GM19452 (cell line): ENCODE data around the gene MEIOB.
"Not testable (repeated sequence)": the region's sequence is repeated elsewhere in the genome, so short reads cannot be mapped to it uniquely, and the experiment has no call there.

Source experiments
- ATAC-seq: cut with Tn5 transposase; IDR thresholded peaks from one replicate; pipeline ENCODE4 v1.9.1; 2021; ENCODE audit not compliant: unreplicated experiment

MEIOB gene

DNA sequence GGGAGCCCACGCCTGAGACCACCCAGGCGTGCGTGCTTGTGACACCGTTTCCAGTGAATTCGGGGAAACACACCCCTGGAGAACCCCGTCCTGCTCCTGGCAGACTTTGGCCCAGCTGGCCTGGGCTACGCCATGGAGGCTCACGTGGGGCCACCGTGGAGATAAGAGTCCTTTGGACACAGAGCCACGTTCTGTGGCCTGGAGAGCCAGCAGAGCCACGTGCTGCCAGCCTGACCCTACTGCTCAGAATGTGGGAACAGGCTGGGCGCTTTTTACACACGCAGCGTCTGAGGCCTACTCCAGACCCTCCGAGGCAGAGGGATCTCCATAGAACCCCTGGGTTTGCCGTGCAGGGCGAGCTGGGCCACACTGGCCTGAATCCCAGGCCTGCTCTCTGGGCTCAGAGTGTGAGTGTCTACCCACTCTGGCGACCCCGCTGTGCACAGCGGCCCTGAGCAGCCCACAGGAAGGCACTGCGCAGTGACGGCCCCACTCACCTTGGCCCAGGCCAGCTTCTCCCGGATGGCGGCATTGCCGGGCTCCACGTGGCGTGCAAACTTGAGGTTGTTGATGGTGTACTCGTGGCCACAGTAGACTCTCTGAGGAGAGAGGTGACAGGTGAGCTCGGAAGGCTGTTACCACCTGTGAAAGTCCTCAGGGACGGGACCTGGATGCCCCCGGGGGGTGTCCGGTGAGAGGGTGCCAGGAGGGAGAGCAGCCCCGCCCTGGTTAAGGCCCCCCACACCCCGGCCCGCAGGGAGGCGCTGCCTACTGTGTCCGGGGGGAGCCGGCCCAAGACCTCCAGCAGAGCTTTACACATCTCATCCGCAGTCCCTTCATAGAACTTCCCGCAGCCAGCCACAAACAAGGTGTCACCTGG is 55.3 kb downstream of the MEIOB start:
- ATAC-seq = no peak

DNA sequence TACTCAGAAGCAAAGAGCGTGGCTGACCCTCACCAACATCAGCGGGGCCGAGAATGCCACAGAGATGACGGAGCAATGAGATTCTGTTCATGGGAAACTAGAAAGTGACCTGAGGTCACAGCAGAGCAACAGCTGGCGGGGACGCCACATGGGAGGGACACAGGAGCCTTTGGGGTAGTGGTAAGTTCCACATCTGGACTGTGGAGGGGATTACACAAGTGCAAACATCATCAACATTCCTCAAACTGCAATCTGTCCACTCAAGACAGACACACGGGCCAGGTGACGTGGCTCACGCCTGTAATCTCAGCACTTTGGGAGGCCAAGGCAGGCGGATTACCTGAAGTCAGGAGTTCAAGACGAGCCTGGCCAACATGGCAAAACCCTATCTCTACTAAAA is 56.5 kb downstream of the MEIOB start:
- ATAC-seq = no peak

DNA sequence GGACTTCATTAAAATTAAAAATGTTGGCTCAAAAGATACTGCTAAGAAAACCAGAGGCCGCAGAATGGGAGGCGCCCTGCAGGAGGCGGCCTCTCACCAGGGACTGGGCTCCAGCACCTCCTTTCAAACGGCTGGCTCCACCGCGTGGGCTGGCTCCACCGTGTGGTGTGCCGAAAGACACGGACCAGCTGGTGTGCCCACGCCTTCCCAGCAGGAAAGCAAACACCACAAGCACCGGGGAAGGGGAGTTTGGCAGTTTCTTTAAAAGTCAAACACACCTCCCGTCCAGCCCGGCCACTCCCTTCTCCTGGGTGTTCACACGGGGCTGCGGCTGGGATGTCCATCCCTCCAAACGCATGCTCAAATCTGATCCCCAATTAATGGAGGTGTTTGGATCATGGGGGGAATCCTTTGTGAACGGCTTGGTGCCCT is 59.2 kb downstream of the MEIOB start:
- no peak for ATAC-seq

DNA sequence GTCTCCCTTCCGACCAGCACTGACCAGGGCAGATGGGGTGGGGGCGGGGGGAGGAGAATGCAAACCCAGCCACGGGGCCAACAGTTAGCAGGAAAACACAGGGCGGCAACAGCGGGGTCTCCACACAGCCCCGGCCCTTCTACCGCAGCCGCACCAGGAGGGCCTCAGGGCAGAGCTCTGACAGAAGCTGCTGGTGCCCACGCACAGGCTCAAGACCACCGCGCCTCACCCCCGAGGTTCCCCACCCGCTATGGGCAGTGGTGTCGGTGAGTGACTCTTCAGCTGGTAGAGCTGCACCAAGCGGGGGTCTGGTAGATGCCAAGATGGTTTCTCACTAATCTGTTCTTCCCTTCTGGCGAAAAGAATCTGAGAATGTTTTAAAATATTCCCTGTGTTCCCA is 61.4 kb downstream of the MEIOB start:
- ATAC-seq = no peak

DNA sequence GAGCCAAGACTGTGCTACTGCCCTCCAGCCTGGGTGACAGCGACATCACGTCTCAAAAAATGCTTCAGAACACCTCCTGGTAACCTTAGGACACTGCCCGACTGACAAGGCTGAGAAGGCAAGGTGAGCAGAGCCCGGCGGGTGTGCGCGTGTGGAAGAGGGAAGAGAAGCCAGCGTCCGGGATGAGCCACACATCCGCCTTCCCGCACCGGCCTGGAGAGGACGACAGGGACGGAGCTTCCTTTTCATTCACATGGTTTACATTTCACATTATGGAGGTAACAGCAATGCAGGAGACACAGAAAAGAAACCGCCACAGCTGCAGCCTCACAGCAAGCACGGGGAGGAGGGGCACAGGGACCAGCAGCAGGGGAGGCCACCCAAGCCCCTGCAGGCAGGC is 61.9 kb downstream of the MEIOB start:
- no peak for ATAC-seq

DNA sequence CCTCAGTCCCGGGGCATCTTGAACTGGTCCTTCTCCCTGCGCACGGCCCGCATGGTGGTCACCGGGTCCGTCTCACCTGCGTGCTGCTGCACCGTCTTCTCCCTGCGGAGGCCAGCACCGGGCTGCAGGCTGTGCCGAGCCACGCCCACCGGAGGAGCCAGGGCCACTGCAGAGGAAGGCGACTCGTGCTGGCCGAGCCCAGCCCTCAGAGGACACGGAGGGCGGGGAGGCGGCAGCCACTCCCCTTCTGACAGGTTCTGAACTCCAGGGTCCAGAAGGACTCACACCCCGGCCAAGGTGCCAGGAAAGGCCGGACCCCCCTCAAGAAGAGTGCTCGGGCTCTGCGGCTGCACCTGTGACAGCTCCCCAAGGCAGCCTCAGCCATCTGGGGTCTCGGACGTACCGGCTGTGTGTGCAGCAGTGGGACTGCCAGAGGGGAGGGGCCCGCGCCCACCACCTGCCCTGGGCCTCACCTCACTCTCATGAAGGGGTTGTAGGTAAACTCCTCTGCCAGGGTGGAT is 62.6 kb downstream of the MEIOB start:
- ATAC-seq = no peak

DNA sequence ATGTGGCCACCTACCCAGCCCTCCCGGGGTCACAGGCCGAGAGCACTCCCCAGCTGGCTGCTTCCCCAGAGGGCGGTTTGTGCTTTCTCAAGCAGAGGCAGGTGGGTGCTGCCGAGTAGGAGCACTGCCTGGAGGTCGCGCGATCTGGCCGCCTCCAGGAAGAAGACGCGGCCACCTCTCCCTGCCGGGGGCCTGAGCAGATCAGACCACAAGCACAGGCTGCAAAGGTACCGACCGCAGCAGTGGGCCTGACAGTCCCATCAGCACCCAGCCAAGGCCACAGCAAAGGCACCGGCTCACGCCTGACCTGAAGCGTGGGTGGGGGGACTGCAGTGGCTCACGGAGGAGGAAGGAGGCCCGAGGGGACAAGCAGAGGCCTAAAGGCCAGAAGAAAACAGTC is 63.3 kb downstream of the MEIOB start:
- ATAC-seq = no peak

DNA sequence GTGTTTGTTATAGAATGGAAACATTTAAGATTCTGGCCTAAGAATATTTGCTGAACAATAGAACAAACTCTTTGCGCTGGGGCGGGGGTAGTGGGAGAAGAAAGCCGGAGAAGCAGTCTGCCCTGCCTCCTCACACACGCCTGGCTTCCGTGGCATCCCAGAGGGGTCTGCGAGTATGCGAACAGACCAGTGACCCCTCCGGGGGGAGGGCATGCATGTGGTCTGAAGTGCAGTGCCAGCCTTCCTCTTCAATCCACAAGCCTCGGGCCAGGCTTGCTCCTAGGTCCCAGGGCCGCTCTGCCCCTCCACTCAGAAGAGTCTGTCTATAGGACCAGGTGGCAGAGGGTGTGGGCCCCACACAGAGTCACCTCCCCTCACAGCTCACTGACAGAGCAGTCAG is 64.3 kb downstream of the MEIOB start:
- no peak for ATAC-seq

DNA sequence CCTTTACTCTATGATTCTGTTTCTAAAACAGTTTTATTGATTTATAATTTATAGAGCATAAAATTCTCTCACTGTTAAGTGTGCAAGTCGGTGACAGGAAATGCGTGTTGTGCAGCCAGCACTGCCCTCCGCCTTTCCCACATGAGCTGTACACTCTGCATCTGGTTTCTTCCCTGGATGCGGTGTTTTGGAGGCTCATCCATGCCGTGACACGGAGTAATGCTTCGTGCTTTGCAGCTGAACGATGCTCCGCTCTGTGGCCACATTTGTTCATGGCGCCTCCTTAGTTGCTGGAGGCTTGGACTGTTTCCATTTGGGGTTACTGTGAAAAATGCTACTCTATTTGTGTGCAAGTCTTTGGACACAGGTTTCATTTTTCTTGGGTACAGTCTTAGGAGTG is 71.3 kb downstream of the MEIOB start:
- ATAC-seq = no peak

DNA sequence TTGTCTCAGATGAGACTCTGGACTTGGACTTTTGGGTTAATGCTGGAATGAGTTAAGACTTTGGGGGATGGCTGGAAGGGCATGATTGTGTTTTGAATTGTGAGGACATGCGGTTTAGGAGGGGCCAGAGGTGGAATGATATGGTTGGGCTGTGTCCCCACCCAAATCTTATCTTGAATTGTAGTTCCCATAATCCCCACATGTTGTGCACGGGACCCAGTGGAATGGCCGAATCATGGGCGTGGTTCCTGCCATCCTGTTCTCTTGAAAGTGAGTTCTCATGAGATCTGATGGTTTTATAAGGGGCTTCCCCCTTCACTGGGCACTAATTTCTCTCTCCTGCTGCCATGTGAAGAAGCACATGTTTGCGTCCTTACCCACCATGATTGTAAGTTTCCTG is 72.7 kb downstream of the MEIOB start:
- ATAC-seq = not testable (repeated sequence)

DNA sequence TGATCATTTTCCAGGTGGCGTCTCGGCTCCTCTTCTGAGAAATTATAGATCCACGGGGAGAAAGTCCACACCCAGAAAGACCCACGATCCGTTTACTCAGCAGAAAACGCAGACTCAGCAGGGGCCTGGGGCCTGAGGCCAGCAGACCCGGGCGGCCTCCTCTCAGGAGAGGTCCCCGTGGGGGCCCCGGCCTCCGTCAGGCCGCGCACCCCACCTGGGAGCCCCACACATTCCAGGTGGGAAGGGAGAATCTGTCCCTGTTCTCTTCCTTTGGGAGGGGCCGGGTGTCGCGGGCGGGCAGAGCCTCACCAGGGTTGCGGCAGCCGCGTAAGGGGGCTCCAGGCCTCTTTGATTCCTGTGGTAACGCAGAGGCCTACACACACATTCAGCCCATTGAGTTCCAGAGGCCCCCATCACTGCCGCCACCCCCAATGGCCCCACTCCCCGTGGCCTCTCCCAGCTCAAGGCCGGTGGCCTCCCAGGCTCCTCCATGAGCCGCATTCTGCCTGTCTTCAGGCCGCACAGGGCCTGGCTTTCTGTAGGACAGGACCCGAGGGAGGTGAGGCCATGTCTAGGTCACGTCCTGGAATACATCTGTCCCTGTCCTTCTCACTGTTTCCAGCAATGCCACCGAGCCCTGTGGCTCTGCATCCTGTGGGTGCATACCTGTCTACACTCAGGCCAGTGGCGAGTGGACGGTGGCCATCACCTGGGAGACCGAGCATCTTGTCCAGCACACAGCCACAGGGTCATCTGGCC is 76.9 kb downstream of the MEIOB start:
- ATAC-seq = no peak

DNA sequence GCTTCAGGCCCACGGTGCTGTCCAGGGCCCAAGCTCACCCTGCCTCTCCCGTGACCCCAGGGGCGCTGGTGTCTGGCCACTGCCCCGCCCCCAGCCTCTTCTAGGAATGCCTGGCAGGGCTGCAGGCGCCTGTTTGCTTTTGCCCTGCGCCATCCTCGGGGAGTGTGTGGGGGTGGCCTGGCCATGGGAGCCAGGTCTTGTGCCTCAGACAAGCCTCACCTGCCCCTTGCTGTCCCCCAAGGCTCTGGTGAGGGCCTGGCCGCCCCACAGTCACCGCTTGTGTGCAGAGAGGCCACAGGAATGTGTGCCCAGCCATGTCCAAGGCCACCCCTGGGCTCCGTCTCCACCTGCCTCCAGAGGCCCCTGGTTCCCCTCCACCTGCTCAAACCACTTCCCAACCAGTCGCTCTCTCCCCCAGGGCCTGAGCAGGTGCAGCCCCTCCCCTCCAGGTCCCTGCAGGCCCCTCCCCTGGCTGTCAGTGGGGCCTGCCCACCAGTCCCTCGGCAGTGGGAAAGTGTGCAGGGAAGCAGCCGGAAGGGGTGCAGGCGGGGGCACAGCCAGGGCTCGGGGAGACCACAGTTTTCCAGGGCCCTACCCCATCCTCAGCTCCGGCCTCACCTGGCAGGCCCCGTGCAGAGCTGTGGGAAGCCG is 77.6 kb downstream of the MEIOB start:
- ATAC-seq = no peak

DNA sequence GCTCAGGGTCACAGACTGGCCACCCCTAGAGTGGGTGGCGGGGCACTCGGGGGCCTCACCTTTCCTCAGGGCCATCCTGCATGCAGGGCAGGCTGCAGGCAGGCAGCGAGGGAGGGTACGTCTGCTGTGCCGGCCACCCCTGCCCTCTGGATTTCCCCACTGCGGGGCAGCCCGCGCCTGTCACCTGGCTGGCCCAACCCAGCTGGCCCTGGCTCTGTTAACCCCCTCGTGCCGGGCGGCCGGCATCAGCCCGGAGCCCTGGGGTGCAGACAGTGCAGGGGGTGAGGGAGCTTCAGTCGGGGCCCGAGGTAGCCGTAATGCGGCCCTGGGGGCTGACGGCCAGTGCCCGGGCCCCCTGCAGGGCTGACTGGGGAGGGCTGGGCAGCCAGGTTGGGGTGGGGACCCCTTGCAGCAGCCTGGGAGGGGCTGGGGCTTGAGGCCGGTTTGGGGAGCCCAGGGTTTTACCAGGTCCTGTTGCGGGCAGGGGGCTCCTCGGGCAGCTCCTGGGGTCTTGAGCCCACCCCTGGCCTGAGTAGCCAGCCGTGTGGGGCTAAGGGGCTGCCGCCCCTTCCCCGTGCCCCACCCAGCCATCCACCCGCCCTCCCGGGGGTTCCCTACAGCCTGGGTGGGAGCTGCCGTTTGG is 78.3 kb downstream of the MEIOB start, which contains the start of gene IGFALS:
IGFALS (minus strand) TSS at position 128 of the 643 bp plus-strand sequence; CDS start at position 75, 53 bp downstream.
- no peak for ATAC-seq

DNA sequence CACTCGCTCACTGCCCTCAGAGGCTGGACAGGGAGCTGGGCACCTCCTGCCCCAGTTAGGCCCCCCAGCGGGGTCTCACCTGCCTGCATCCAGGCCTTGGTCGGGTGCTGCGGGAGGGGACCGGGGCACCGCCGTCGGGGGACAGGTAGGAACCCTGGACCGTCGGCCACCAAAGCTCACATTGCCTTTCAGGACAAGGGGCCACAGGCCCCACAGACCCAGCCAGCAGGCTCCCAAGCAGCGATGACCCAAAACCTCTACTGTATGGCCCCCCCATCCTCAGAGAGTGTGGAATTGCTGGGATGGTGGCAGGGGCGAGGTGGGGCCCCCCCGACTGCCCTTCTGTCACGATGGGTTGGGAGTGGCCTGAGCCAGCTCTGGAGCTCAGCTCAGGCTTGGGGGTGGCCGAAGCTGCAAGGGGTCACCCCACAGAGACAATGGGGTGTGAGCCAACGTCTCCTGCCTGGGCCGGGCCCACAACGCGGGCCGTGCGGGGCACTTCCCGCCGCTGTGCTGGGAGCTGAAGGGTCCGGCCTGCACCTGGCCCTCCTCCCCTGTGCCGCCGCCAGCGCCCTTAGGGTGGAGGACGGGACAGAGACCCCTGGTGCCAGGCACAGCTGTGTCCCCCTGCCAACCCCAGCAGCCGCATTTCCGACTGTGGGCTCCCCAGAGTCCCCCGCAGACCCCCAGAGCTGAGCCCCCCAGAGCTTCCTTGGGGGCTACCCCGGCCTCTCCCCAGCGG is 79.0 kb downstream of the MEIOB start:
- no peak for ATAC-seq

DNA sequence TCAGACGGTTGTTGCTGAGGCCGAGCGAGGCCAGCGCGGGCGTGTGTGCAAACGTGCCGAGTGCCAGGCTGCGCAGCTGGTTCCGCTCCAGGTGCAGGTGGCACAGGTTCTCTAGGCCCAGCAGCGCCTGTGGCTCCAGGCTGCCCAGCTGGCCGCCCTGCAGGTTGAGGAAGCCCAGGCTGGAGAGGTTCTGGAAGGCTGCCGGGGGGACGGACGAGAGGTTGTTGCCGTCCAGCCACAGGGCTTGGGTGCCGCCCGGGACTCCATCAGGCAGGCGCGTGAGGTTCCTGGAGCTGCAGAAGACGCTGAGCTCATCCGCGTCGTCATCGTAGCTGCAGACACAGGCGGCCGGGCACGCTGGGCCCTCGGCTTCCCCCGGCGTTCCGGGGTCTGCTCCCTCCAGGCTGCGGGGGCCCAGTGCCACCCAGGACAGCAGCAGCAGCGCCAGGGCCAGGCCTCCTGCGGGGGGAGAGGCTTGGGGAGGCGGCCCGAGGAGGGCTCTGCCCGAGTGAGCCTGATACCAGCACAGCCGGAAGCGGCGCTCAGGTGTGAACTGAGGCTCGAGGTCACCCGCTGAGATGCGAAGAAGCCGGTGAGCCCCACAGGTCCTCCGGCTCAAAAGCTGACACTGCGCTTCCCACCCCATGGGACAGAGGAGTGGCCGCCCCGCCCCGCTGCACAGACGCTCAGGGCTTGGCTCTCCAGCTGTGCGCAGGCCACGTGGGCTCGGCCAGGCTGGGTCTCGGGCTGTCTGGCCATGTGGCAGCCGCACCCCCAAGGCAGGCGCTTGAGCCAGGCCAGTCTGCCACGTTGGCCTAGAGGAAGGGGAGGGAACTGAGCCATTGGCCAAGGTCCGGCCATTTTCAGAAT is 79.8 kb downstream of the MEIOB start:
- no peak for ATAC-seq

DNA sequence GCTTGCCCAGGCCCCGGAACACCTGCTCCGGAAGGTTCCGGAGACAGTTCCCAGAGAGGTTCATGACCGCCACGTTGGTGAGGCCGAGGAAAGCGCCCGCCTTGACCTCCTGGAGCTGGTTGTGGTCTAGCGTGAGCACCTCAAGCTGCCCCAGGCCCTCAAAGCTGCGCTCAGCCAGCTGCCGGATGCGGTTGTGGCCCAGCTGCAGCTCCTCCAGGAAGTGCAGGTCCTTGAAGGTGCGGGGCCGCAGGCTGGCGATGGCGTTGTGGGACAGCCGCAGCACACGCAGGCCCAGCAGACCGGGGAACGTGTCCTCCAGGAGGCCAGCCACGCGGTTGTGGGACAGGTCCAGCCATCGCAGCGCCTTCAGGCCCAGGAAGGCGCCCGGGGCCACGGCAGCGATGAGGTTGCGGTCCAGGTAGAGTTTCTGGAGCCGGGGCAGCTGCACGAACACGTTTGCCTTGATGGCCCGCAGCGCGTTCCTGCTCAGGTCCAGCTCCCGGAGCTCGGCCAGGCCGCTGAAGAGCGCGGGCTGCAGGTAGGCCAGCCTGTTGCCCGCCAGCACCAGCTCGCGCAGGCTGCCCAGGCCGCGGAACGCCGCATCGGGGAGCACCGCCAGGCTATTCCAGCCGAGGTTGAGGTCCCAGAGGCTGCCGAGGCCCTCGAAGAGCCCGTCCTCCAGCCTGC is 80.6 kb downstream of the MEIOB start:
- ATAC-seq = no peak

DNA sequence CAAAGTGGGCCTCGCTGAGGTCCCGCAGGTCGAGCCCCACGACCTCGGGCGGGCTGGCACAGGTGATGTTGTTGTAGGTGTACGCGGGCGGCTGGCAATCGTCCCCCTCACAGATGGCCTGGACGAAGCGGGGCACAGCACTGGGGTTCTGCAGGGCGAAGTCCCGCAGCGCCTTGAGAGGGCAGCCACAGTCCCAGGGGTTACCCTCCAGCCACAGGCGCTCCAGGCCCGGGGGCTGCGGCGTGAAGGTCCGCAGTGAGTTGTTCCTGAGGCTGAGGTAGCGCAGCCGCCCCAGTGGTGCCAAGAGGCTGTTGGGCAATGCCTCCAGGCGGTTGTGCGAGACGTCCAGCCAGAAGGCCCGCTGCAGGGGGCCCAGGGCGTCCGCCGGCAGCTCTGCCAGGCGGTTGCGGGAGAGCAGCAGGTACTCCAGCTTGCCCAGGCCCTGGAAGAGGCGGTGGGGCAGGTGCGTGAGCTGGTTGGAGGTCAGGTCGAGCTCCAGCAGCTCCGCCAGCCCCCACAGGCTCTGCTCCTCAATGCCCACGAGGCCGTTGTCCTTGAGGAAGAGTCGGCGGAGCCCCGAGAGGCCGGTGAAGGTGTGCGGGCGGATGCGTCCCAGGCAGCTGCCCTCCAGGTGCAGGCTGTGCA is 81.2 kb downstream of the MEIOB start:
- no peak for ATAC-seq

DNA sequence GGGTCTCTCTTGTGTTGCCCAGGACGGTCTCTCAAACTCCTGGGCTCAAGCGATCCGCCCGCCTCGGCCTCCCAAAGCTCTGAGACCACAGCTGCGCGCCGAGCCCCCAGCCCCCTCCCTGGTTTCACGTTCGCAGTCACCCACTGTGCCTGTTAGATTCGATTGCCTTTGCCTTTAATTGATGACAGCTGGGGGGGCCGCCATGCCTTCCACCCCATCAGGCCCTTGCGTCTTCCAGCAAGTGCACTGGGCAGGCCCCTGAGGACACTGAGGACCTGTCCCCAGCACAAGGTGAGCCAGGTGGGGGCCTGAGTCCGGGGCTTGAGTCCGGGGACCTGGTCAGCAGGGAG is 81.7 kb downstream of the MEIOB start:
- no peak for ATAC-seq
